ENCODE data around the gene SPIN2A. TPM values are rescaled to one million over a fixed set of nuclear protein-coding genes. Genes with fewer than 3 reads are reported as not detected.
"Not testable (repeated sequence)": the region's sequence is repeated elsewhere in the genome, so short reads cannot be mapped to it uniquely, and the experiment has no call there.

The SPIN2A gene
- total RNA-seq, 1 donor from 2014 or later: 1.2 TPM

DNA sequence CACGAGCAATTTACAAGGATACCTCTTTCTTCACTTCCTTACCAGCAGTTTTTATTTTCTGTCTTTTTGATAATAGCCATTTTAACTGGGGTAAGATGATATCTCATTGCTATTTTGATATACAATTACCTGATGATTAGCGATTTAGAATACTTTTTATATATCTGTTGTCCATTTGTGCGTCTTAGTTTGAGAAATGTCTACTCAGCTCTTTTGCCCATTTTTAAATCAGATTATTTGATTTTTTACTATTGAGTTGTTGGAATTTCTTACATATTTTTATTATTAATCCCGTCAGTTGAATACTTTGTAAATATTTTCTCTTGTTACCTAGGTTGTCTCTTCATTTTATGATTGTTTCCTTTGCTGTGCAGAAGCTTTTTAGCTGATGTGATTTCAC lies 1.5 kb upstream of the SPIN2A start:
- Mint-ChIP-seq H3K27ac (ENCODE audit: unreplicated experiment) (no peak overlapping the region), H3K4me1 (ENCODE audit: low read depth, unreplicated experiment) (no peaks in the 10 kb centered on the region), H3K4me3 (ENCODE audit: unreplicated experiment) (no peak overlapping the region), H3K36me3 (ENCODE audit: low read depth, unreplicated experiment) (no peaks in the 10 kb centered on the region), H3K9me3 (ENCODE audit: unreplicated experiment) (no peaks in the 10 kb centered on the region), H3K27me3 (ENCODE audit: low read depth, unreplicated experiment) (no peaks in the 10 kb centered on the region)
- no peak overlapping the region for H3K4me3 ChIP-seq (ENCODE audit: insufficient read depth, low read depth, low read length)
- H3K79me2 ChIP-seq (ENCODE audit: insufficient read depth, low read length): no peaks in the 10 kb centered on the region
- DNase-seq (ENCODE audit: low read depth) (no peak), FAIRE-seq (no peak)
- no peaks in the 10 kb centered on the region for H3K9me3 ChIP-seq (ENCODE audit: insufficient read depth, low read depth, low read length)
- no peaks in the 10 kb centered on the region for H4K20me1 ChIP-seq (ENCODE audit: insufficient read depth, low read length)
- H3K27me3 ChIP-seq (ENCODE audit: insufficient read depth, low read length): no peaks in the 10 kb centered on the region
- no peak overlapping the region for H2AFZ ChIP-seq (ENCODE audit: low read depth, low read length)
- TF ChIP-seq EZH2 (IDR thresholded peaks at IDR 0.05; ENCODE audit: insufficient read depth, low read length) (no peak), CTCF (IDR thresholded peaks at IDR 0.05; ENCODE audit: insufficient read depth, low read depth, low read length) (no peak)
- H3K9ac ChIP-seq (ENCODE audit: low read length): no peak overlapping the region
- H3K4me2 ChIP-seq (ENCODE audit: low read length): no peak overlapping the region
- no peaks in the 10 kb centered on the region for H3K36me3 ChIP-seq (ENCODE audit: insufficient read depth, low read length)
- H3K4me1 ChIP-seq (ENCODE audit: insufficient read depth, low read length): no peaks in the 10 kb centered on the region
- no peak overlapping the region for H3K27ac ChIP-seq (ENCODE audit: low read depth, low read length)

GRCh38 chrX:57137501-57137900 lies 304 bp upstream of the SPIN2A start:
- Histone ChIP-seq H3K27me3 (ENCODE audit: insufficient read depth, low read length) (no peaks in the 10 kb centered on the region), H3K36me3 (ENCODE audit: insufficient read depth, low read length) (no peaks in the 10 kb centered on the region), H3K9ac (ENCODE audit: low read length) (no peak overlapping the region), H2AFZ (ENCODE audit: low read depth, low read length) (no peak overlapping the region), H3K9me3 (ENCODE audit: insufficient read depth, low read depth, low read length) (no peaks in the 10 kb centered on the region), H3K79me2 (ENCODE audit: insufficient read depth, low read length) (no peaks in the 10 kb centered on the region), H3K4me3 (ENCODE audit: insufficient read depth, low read depth, low read length) (peak overlapping the region; percentile 42), H3K27ac (ENCODE audit: low read depth, low read length) (no peak overlapping the region), H3K4me2 (ENCODE audit: low read length) (peak overlapping the region; percentile 76), H3K4me1 (ENCODE audit: insufficient read depth, low read length) (no peaks in the 10 kb centered on the region), H4K20me1 (ENCODE audit: insufficient read depth, low read length) (no peaks in the 10 kb centered on the region)
- no peaks in the 10 kb centered on the region for H3K9me3 Mint-ChIP-seq (ENCODE audit: unreplicated experiment)
- TF ChIP-seq EZH2 (IDR thresholded peaks at IDR 0.05; ENCODE audit: insufficient read depth, low read length) (no peak), CTCF (IDR thresholded peaks at IDR 0.05; ENCODE audit: insufficient read depth, low read depth, low read length) (no peak)
- no peaks in the 10 kb centered on the region for H3K4me1 Mint-ChIP-seq (ENCODE audit: low read depth, unreplicated experiment)
- peak overlapping the region; percentile 82 for H3K4me3 Mint-ChIP-seq (ENCODE audit: unreplicated experiment)
- H3K27ac Mint-ChIP-seq (ENCODE audit: unreplicated experiment): peak overlapping the region; percentile 67
- H3K27me3 Mint-ChIP-seq (ENCODE audit: low read depth, unreplicated experiment): no peaks in the 10 kb centered on the region
- DNase-seq (ENCODE audit: low read depth) (no peak), FAIRE-seq (no peak)
- no peaks in the 10 kb centered on the region for H3K36me3 Mint-ChIP-seq (ENCODE audit: low read depth, unreplicated experiment)

DNA sequence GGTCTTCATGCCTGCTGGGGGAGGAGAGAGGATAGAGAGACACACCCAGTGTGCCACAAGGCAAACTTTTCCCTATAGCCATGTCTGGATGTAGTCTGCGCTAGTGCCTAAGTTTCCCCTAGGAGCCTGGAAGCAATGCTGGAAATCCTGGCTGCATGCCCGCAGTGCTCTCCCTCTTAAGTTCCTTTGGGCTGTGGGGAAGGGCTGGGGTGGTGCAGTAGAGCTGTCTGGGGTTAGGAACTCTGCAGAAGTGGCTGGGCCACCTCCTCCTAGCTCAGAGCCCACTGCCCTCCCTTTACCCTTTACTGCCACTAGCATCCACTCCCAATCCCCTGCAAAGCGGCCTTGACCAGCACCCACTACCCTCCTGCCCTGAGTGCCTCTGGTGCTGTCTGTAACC lies 608 bp downstream of the SPIN2A start:
- not testable (repeated sequence) for DNase-seq (ENCODE audit: low read depth); H3K9me3 Mint-ChIP-seq (ENCODE audit: unreplicated experiment); H3K27me3 ChIP-seq (ENCODE audit: insufficient read depth, low read length); H3K4me1 ChIP-seq (ENCODE audit: insufficient read depth, low read length); H3K4me1 Mint-ChIP-seq (ENCODE audit: low read depth, unreplicated experiment); H3K27me3 Mint-ChIP-seq (ENCODE audit: low read depth, unreplicated experiment); H3K36me3 Mint-ChIP-seq (ENCODE audit: low read depth, unreplicated experiment); H3K27ac ChIP-seq (ENCODE audit: low read depth, low read length); H3K9me3 ChIP-seq (ENCODE audit: insufficient read depth, low read depth, low read length); H3K4me3 Mint-ChIP-seq (ENCODE audit: unreplicated experiment); H3K36me3 ChIP-seq (ENCODE audit: insufficient read depth, low read length); H4K20me1 ChIP-seq (ENCODE audit: insufficient read depth, low read length); H3K79me2 ChIP-seq (ENCODE audit: insufficient read depth, low read length); H3K9ac ChIP-seq (ENCODE audit: low read length); FAIRE-seq; H3K27ac Mint-ChIP-seq (ENCODE audit: unreplicated experiment); H2AFZ ChIP-seq (ENCODE audit: low read depth, low read length); H3K4me3 ChIP-seq (ENCODE audit: insufficient read depth, low read depth, low read length)
- peak overlapping the region; percentile 76 for H3K4me2 ChIP-seq (ENCODE audit: low read length)

Measured in astrocyte (in vitro differentiated cells and primary cell).